Measurements from ENCODE around the gene RAF1.
A peak's percentile ranks its signal among the peaks of the same experiment; 100 is the strongest.
"Not testable (repeated sequence)": the region's sequence is repeated elsewhere in the genome, so short reads cannot be mapped to it uniquely, and the experiment has no call there.

Gene RAF1

DNA sequence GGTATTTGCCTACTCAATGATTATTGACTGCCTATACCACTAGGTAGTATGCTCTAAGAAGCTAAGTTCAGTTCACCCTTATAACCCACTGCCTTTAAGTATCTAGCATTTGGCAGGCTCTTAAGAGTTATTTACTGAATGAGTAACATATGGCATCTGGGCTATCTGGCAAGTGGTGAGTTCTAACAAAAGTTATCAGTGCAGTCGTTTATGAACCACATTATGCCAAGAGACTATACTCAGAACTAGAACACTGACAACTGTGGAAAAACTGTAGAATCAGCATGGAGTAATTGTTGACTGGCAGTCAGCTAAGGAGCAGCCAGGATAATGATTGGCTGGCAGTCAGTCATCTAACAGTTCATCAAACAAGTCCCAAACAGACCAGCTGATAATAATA, 25.8 kb downstream of the RAF1 start:
- no peak for DNase-seq

DNA sequence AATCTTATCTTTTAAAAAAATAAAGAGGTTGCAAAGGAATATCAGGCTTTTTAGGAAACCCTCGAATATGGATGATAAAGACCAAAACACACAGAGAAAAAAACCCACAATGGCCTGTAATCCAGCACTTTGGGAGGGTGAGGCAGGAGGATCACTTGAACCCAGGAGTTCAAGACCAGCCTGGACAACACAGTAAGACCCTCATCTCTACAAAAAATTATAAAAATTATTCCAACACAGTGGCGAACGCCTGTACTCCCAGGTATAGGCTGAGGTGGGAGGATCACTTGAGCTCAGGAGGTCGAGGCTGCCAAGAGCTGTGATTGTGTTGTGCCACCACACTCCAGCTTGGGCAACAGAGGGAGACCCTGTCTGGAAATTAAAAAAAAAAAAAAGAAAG, 30.8 kb downstream of the RAF1 start:
- no peak for DNase-seq

DNA sequence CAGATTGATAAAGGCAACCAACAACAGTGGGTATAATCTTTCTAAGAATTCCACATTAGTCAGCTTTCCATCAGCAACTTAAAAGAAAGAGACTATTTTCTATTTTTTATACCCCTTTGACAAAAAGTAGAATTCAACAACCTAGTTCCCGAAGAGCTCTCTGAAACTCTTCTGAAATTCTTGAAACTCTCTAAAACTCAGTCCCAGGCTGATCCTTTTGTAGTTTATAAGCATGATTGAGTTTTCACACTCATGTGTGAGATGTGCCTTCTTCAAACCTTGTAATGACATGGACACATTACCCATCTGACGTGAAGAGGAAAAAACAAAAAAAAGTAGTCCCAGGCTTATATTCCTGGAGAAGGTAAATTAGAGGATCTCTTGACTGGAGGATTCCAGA, 31.4 kb downstream of the RAF1 start:
- no peak for DNase-seq

DNA sequence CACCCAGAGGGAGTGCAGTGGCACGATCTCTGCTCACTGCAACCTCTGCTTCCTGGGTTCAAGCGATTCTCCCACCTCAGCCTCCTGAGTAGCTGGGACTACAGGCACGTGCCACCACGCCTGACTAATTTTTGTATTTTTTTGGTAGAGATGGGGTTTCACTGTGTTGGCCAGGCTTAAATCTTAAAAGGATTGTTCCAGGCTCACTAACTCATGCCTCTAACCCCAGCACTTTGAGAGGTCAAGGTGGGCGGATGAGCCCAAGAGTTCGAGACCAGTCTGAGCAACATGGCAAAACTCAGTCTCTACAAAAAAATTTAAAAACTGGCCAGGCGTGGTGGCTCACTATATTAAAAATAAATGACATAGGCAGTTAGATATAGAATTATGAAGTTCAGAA, 33.1 kb downstream of the RAF1 start:
- DNase-seq = not testable (repeated sequence)

DNA sequence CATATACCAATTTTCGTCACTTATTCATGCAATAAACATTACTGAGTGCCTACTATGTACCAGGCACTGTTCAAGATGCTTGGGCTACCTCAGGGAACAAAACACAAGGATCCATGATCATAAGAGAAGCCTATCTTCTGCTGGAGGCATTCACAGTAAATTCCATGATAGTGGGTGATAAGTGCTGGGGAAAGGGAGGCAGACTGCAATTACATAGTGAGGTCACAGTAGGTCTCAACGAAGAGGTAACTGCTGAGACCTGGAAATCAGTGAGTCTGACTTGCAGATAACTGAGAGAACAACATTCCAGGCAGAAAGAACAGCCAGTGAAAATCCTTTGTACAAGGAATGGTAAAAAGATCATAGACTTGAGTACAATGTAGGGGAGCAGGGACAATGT, 33.6 kb downstream of the RAF1 start:
- no peak for DNase-seq

DNA sequence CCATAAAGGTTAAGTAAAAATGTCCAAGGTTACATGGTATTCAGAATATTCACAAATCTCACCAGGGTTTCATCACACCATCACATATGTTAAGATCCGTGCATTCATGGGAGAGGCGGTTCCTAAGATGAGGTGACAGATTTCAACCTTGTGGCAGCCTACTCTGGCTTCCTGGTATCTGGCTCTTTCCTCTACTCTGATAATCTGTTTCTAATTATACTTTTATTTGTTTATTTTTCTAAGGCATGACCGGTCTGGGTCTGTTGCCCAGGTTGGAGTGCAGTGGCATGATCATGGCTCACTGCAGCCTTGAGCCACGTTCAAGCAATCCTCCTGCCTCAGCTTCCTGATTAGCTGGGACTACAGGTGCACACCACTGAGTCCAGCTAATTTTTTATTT, 34.4 kb downstream of the RAF1 start:
- no peak for DNase-seq

DNA sequence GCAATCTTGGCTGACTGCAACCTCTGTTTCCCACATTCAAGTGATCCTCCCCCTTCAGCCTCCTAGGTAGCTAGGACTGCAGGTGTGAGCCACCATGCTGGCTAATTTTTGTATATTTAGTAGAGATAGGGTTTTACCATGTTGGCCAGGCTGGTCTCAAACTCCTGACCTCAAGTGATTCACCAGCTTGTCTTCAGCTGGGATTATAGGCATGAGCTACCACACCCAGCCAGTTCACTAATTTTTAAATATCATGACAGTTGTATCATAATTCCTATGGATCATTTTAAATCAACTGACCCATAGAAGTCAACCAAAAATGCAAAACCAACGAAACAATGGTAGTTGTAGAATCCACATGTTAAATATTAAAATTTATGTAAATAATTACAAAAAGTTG, 35.1 kb downstream of the RAF1 start:
- DNase-seq = no peak

DNA sequence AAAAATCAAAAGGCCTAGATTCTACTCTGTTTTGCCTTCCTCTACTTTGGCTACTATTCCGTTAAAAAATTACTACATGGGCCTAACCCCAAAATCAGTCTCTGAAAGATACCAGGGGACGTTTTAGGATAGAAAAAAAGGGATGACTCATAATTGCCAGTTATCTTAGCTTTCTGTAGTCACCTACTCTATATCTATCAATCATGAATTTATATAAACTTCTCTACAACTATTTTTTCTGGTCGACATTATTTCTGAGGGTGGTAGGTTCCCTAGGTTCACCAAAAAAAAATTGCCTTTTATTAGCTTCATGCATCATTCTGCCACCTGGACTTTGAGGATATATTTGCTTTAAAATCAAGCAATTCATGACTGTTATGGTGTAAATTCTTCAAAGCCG, 36.5 kb downstream of the RAF1 start:
- DNase-seq = no peak

DNA sequence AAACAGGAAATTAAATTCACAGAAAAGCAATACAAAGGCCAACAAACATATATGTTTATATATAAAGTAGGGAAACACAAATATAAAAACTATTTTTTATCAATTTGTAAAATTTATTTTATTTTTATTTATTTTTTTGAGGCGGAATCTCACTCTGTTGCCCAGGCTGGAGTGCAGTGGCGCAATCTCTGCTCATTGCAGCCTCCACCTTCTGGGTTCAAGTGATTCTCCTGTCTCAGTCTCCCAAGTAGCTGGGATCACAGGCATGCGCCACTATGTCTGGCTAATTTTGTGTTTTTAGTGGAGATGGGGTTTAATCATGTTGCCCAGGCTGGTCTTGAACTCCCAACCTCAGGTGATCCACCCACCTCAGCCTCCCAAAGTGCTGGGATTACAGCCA, 39.0 kb downstream of the RAF1 start:
- DNase-seq = not testable (repeated sequence)

DNA sequence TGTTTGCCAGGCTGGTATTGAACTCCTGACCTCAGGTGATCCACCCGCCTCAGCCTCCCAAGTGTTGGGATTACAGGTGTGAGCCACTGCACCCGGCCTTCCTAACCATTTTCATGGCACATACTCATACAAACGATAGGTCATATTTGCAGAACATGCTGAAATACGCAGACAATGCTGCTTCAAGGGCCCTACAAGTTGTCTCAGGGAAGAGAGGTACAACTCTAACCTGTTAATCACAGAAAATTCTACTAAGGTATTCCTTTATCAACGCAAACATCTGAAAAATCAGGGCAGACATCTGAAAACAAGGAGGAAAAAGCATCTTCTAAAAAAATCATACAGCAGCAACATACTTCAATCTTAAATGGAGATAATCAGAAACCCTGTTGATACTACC, 39.9 kb downstream of the RAF1 start:
- DNase-seq = no peak

DNA sequence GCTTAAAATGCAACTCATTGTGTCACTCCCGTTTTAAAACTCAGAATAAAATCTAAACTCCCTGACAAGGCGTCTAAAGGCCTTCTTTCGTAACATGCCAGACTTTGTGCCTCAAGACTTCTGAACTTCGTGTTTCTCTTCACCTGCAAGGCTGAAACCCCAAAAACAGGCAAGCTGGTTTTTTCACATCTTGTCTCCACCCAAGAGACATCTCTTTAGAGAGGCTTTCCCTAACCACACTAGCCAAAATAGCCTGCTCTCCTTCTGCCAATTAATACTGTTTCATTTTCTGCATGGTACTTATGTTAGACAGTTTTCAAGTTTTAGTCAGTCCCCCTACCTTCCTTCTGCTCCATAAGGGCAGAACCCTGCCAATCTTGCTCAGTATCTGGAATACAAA, 41.6 kb downstream of the RAF1 start:
- no peak for DNase-seq

DNA sequence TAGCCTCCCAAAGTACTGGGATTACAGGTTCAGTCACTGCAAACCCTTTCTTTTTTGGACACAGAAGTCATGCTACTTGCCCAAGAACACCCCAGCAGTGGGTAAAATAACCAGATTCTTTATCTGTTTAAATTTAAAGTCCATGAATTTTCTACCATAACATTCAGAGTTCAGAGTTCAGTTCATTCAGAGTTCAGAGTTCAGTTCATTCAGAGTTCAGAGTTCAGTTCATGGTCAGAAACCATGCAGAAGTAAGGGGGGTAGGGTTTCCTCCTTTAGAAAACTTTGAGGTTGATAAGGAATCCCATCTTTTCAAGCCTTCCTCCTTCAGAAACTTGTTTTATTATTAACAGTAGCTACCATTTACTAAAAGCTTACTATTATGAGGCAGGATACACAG, 43.2 kb downstream of the RAF1 start:
- no peak for DNase-seq

DNA sequence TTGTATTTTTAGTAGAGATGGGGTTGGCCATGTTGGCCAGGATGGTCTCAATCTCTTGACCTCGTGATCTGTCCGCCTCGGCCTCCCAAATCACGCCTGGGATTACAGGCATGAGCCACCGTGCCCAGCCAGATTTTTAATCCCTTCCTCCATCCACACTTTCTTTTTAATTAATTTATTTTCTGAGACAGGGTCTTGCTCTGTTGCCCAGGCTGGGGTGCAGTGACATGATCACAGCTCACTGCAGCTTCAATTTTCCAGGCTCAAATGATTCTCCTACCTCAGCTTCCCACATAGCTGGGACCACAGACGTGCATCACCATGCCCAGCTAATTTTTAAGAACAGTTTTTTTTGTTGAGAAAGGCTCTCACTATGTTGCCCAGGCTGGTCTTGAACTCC, 43.6 kb downstream of the RAF1 start:
- DNase-seq = no peak

DNA sequence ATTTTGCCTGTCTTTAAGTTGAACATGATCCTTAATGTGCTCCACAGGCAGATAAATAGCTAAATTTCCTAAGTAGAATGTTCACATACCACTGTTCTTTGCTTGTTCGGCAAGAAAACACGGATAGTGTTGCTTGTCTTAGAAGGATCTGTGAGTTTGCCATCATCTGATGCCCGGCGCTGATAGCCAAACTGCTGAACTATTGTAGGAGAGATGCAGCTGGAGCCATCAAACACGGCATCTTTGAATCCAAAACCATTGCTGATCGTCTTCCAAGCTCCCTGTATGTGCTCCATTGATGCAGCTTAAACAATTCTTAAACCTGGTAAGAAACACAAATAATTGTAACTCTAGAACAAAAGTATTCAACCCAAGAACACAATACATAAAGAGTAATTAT, 45.5 kb downstream of the RAF1 start:
- DNase-seq = no peak

DNA sequence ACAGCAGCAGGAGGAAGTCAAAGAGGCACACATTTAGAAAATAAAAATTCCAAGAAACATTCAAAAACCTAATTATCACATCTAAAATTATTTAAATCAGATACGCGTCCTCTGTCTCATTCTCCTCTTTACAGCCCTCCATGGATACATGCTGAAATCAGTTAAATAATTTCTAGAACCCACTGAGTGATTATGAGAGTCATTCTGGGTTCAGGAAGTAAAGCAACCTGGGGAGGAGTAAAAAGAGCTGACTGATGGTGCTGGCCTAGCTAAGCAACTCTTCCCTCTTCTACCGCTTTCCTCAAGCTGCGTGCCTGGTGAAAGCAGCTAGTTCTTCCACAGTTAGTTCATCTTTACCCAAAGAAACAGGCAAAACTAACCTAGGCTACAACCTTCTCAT, 48.7 kb downstream of the RAF1 start:
- no peak for DNase-seq

DNA sequence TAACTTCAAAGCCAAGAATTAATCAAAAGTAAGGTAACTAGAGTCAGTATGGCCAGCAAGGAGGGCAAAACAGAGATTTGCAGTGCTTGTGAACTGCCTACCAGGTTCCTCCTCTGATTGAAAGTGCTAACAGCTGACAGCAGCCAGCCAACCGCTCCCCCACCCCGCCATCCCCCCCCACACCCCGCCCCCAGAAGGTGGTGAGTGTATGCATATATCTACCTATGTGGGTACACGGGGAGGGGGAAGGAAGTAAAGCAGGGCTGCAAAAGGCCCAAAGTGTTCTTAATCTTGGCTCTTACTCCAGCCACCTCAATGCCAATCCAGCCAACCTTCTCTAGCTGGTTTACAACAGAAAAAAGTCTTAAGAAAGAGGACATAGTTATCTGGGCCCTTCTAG, 50.7 kb downstream of the RAF1 start:
- peak; percentile 39 for DNase-seq

DNA sequence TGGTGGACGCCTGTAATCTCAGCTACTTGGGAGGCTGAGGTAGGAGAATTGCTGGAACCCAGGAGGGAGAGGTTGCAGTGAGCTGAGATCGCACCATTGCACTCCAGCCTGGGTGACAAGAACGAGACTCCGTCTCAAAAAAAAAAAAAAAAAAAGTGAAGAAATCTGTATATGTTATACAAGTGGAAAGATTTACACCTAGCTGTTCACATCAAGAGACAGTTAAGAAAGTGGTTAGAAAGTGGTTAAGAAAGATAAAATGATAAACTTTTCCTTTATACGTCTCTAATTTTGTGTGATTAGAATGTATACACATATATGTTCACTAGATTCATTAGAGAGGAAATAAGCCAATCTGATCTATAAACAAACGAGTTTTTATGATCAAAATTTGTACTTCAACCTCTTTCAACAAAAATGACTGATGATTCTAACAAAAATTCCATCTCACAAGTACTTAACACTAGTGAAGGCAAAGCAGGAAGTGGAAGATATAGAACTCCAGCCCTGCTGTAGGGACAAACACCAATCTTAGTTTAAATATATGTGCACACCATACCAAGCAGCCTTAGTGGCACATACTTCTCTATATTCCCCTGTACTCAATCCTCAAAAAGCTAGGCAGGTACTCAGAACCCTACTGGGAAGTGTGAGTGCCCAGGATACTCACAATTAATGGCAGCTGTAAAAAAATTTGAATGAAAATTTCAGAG, 51.2 kb downstream of the RAF1 start:
- DNase-seq = no peak

DNA sequence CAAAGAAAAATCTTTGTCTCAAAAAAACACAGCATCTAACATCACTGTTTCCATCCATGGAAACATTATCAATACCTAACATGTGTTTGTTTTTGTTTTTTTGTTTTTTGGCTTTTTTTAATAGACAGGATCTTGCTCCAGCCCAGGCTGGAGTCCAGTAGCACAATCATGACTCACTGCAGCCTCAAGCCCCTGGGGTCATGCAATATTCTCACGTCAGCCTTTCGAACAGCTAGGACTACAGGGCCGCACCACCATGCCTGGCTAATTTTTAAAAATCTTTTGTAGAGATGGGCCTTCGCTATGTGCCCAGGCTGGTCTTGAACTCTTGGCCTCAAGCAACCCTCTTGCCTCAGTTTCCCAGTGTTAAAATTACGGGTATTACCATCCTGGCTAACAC, 52.8 kb downstream of the RAF1 start:
- no peak for DNase-seq

DNA sequence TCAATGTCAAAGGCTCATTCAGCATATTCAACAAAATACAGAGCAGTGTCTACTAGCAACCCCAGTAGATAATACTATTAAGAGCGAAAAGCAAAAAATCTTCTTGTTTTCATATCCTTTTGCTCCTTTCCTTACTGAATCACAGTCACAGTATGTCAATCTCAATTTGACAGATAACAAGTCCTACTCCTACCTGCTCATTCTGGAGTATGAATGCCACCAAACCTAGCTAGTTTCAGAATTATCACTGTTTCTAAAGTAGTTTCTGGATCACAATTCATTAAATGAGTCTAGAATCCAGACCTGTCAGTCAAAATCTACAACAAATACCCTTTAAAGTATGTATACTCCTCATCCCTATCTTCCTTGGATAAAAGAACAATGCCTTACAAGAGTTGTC, 55.5 kb downstream of the RAF1 start:
- DNase-seq = no peak

DNA sequence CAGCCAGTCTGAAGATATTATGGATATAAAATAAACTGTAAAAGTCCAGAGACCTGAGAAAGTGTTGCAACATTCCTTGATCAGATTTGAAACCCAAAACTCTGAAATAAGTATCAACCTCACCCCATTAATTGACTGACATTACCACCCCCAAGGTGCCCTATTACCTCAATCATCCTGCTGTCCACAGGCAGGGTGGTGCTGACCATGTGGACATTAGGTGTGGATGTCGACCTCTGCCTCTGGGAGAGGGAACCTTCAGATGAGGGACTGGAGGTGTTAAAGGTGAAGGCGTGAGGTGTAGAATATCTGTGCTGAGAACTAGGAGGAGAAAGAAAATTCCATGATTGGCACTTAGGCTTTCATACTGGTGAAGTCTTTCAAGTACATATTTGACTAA, 59.9 kb downstream of the RAF1 start:
- DNase-seq = no peak

DNA sequence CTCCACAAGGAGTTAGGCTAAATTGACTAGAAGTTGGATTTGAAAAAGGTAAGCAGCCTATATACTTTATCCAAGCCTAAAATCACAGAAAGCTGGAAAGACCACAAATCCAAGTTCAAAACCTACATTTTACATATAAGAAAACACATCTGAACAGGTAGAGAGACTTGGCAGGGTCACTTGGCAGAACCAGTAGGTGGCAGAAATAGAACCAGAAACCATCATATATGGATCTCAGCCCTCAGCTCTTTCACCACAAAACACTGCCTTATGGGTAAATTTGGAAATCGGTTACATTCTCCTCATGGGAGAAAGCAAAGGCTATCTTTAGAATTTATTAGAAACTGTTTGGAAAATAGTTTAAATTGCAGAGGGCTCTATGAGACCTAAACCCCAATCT, 62.8 kb downstream of the RAF1 start:
- DNase-seq = no peak

DNA sequence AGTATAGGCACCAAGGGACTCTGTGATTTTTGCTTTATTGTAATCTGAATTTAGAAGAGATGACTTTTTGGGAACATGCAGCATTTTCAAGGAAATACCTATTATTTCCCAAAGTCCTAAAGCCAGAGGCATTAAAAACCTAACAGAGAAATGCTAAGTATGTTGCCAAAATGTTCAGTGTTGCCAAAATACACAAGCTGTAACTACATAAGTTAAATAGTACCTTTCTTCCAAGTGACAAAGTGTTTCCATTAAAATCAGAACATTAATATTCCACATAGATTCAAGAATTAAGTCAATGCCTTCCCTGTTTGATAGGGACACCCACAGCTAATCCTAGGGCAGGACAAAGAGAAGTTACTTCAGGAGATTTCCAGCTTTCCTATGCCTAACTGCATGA, 65.0 kb downstream of the RAF1 start:
- DNase-seq = no peak

DNA sequence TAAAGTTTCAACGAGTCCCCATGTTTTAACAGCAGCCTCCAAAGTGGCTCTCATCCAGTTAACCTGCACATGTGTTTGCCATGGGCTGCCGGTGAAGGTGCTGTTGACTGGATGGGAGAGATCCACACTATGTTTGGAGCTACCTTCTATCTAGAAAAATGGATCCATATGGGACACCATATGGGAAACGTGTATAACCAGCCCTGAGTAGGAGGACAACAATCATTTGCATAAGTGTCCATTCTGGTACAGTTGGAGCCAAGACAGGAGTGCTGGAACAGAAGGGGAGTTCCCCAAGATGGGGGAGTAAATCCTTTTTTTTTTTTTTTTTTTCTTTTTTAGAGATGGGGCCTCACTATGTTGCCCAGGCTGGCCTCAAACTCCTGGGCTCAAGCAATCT, 70.4 kb downstream of the RAF1 start:
- DNase-seq = no peak

DNA sequence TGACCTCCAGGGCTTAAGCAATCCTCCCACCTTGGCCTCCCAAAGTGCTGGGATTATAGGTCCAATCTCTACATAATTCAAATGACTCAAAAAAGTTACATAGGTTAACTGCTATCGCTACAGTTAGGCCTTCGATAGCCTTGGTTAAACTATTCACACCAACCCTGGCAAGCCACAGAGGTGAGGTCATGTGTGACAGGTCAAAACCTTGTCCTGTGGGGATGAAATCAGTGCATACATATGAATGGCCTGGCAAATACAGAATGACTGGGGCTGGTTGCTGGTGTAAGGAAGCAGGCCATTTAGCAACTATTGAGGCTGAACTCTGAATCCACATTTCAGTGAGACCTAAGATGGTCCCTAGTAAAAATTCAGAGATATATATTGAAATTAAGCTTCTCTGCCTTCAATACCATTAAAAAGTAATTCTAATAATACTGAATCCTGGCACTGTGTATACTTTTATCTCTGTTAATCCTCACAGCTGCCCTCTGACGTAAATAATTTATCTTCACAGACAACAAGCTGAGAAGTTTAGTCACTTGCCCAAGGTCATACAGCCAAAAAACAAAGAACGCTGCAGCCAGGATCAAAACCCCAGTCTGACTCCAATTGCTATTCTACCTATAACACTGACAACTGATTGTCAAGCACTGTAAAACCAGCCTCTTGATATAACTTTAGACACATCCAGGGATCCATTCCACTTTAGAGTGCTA, 71.8 kb downstream of the RAF1 start:
- DNase-seq = no peak

DNA sequence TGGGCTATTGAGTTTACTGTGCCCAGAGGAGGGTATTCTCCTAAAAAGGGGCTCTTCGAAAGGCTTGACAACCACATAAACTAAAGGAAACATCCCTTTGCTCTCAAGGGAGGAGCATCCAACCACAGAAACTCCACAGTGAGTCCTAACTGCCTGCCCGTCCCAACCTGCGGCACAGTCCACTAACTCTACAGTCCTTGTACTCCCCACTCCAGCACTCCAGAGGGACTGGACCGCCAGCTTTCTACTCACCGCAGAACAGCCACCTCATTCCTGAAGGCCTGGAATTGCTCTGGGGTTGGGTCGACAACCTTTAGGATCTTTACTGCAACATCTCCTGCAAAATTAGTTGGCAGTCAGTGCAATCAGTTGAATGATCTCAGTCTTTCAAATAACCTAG, 72.5 kb downstream of the RAF1 start:
- DNase-seq = no peak

Measured in CD4-positive, alpha-beta T cell treated with Interleukin-17A for 4 hours (primary cell).